PC-9 (cell line): Measurements from ENCODE around the gene INPP5A. TPM values are rescaled to one million over a fixed set of nuclear protein-coding genes. Genes with fewer than 3 reads are reported as not detected.

Experiments used
- BruUV-seq: library from RNA; stranded (reverse); fragments of 400-500 nt; replicated peaks from 2 replicates; lab custom pipeline; 2021; lab: Mats Ljungman, UMichigan
- CTCF ChIA-PET: fragments of 300-600 bp; sonication (Branson Sonifier 250); formaldehyde crosslinking; loops from one replicate; lab custom pipeline; 2022; ENCODE audit warnings: antibody characterized with exemption; lab: Charles Lee
- POLR2A ChIA-PET: fragments of 300-600 bp; sonication (Branson Sonifier 250); formaldehyde crosslinking; loops from one replicate; lab custom pipeline; 2022; ENCODE audit warnings: antibody characterized with exemption; ENCODE audit not compliant: unreplicated experiment; lab: Charles Lee
- DNase-seq, 2 experiments: peaks; one replicate each; pipeline versions ENCODE4 v3.0.0 to v3.0.0-alpha.2; 2015 to 2022; ENCODE audit warnings: mixed read lengths in 1 of 2
- H2AFZ ChIP-seq: fragments of 200-600 bp; sonication (generic); 2 replicates; pipeline ENCODE4 v1.8.1; 2017; ENCODE audit warnings: antibody characterized with exemption
- H3F3A ChIP-seq: fragments of 200-600 bp; sonication (generic); 2 replicates; pipeline ENCODE4 v1.8.1; 2017; ENCODE audit warnings: antibody characterized with exemption, mild to moderate bottlenecking, low read depth; ENCODE audit not compliant: insufficient read depth
- H3K27ac ChIP-seq: fragments of 200-600 bp; sonication (generic); 2 replicates; pipeline ENCODE4 v1.6.1; 2016; ENCODE audit warnings: mixed run types
- H3K27me3 ChIP-seq: fragments of 200-600 bp; sonication (generic); 2 replicates; pipeline ENCODE4 v1.6.1; 2016; ENCODE audit warnings: low read depth, mixed run types; ENCODE audit not compliant: insufficient read depth
- H3K36me3 ChIP-seq: fragments of 200-600 bp; sonication (generic); 2 replicates; pipeline ENCODE4 v1.6.1; 2016; ENCODE audit warnings: low read depth, mixed run types
- H3K4me1 ChIP-seq: fragments of 200-600 bp; sonication (generic); replicated peaks from 2 replicates; pipeline ENCODE4 v1.6.1; 2016; ENCODE audit warnings: mixed run types; ENCODE audit not compliant: insufficient read depth
- H3K4me2 ChIP-seq: fragments of 200-600 bp; sonication (generic); 2 replicates; pipeline ENCODE4 v1.6.1; 2017; ENCODE audit warnings: mixed run types
- H3K4me3 ChIP-seq: fragments of 200-600 bp; sonication (generic); 2 replicates; pipeline ENCODE4 v1.6.1; 2016; ENCODE audit warnings: mixed run types
- H3K79me2 ChIP-seq: fragments of 200-600 bp; sonication (generic); 2 replicates; pipeline ENCODE4 v1.6.1; 2017; ENCODE audit warnings: low read depth, mixed run types
- H3K9me2 ChIP-seq: fragments of 200-600 bp; sonication (generic); 2 replicates; pipeline ENCODE4 v1.8.1; 2017; ENCODE audit warnings: mild to moderate bottlenecking; ENCODE audit not compliant: insufficient read depth
- H3K9me3 ChIP-seq: fragments of 200-600 bp; sonication (generic); 2 replicates; pipeline ENCODE4 v1.8.1; 2016; ENCODE audit warnings: low read depth; ENCODE audit not compliant: insufficient read depth
- H4K20me1 ChIP-seq: fragments of 200-600 bp; sonication (generic); 2 replicates; pipeline ENCODE4 v1.8.1; 2017; ENCODE audit not compliant: insufficient read depth
- EZH2 ChIP-seq: fragments of 200-600 bp; sonication (generic); IDR thresholded peaks from 2 replicates; pipeline ENCODE4 v1.8.0; 2017; ENCODE audit warnings: antibody characterized with exemption, low read depth
- intact Hi-C: fragments of 100-400 bp; cut with micrococcal nuclease; formaldehyde crosslinking; loops from one replicate; pipeline ENCODE4 v1.10.0; 2022; ENCODE audit not compliant: unreplicated experiment
- total RNA-seq: library from RNA; stranded (reverse); gene quantifications from 2 replicates; pipeline ENCODE4 v1.2.3, GENCODE V29; 2021
- TF ChIP-seq, protein P1 (sequence below): fragments of 200-600 bp; sonication (generic); conservative IDR thresholded peaks from 2 replicates; pipeline ENCODE4 v1.6.1; 2017; ENCODE audit warnings: mixed run types, antibody characterized with exemption, mild to moderate bottlenecking, moderate library complexity

Gene INPP5A
- total RNA-seq, 1 experiment from 2014 or later, result 18.4 TPM

DNA sequence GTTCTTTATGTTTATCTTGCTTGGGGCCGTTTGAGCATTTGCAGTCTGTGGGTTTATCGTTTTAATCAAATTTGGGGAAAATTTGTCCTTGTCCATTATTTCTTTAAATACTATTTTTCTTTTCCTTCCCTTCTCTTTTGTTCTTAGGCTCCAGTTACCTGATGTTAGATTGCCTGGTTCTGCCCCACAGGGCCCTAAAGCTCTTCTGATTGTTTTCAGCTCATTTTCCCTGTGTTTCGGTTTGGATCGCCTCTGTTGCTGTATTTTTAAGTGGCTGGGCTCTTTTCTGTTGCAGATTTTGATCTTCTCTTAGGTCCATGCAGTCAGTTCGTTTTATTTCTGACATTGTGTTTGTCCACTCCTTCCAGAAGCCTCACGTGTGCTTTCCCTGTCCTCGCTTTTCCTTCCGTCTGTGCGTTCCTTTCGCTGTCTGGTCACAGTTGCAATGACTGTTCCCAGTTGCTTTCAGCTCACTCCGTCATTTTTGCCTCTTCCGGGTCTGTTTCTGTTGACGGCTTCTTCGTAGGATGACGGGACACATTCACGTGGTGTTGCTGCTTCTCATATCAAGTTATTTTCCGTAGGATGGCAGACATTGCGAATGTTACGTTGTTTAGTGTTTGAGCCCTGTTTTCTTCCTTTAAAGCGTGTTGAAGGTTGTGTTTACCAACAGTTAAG is 111.4 kb downstream of the INPP5A start:
- no TSS peak for BruUV-seq
- CTCF ChIA-PET, result no interaction called here
- no peak for DNase-seq

DNA sequence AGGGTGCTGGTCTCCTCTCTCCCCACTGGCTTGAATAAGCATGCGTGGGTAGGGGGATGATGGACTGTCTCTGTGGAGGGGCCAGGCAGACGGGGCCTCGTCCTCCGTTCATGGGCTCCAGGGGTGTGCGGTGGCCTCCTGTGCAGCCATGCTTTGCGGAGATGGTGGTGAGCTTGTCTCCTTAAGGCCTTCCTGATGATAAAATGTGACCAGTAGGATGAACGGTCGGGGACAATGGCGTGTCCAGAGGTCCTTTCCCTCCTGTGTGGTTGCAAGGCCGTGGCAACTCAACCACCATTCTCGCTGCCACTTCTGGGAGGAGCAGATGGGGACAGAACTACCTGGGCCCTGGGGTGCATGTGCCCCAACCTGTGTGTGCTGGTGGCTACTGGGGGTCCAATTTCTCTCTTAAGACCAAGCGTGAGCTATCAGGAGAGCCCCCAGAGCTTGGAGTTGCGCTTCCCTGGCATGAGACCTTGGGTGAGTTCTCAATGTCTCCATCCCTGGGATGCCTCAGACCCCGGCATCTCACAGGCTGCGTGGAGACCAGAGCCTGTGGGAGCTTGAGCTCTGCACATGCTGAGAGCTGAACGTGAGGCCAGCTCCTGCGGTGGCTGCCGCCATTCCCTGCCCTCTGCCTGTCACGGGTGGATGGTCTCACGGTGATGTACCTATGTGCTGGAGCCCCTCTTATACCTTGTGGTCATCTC is 112.2 kb downstream of the INPP5A start:
- Histone ChIP-seq H3K9me3 (no peaks in the 10 kb centered on the region), H4K20me1 (no peaks in the 10 kb centered on the region), H3F3A (no peaks in the 10 kb centered on the region), H3K36me3 (no peaks in the 10 kb centered on the region), H3K4me1 (no peaks in the 10 kb centered on the region), H3K27ac (no peak overlapping the region), H2AFZ (no peak overlapping the region), H3K4me2 (no peak overlapping the region), H3K79me2 (no peaks in the 10 kb centered on the region), H3K9me2 (no peaks in the 10 kb centered on the region), H3K27me3 (no peaks in the 10 kb centered on the region), H3K4me3 (no peak overlapping the region)
- DNase-seq, result no peak
- TF ChIP-seq, protein P1, sequence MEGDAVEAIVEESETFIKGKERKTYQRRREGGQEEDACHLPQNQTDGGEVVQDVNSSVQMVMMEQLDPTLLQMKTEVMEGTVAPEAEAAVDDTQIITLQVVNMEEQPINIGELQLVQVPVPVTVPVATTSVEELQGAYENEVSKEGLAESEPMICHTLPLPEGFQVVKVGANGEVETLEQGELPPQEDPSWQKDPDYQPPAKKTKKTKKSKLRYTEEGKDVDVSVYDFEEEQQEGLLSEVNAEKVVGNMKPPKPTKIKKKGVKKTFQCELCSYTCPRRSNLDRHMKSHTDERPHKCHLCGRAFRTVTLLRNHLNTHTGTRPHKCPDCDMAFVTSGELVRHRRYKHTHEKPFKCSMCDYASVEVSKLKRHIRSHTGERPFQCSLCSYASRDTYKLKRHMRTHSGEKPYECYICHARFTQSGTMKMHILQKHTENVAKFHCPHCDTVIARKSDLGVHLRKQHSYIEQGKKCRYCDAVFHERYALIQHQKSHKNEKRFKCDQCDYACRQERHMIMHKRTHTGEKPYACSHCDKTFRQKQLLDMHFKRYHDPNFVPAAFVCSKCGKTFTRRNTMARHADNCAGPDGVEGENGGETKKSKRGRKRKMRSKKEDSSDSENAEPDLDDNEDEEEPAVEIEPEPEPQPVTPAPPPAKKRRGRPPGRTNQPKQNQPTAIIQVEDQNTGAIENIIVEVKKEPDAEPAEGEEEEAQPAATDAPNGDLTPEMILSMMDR, result no peak
- ChIA-PET POLR2A (no interaction called here), CTCF (no interaction called here)
- no TSS peak for BruUV-seq
- intact Hi-C loops, result no loop called here

More for the DNA sequence above, 111.4 kb downstream of the INPP5A start:
- Histone ChIP-seq H3K36me3 (no peaks in the 10 kb centered on the region), H3K79me2 (no peaks in the 10 kb centered on the region), H3K27ac (no peak overlapping the region), H4K20me1 (no peaks in the 10 kb centered on the region), H3K9me2 (no peaks in the 10 kb centered on the region), H3K4me3 (no peak overlapping the region), H3K27me3 (no peaks in the 10 kb centered on the region), H3K4me1 (no peaks in the 10 kb centered on the region), H3K4me2 (no peak overlapping the region), H3K9me3 (no peaks in the 10 kb centered on the region), H2AFZ (no peak overlapping the region), H3F3A (no peaks in the 10 kb centered on the region)
- POLR2A ChIA-PET, result no interaction called here
- no peak for TF ChIP-seq EZH2
- TF ChIP-seq, protein P1, result no peak
- intact Hi-C loops, result no loop called here

DNA sequence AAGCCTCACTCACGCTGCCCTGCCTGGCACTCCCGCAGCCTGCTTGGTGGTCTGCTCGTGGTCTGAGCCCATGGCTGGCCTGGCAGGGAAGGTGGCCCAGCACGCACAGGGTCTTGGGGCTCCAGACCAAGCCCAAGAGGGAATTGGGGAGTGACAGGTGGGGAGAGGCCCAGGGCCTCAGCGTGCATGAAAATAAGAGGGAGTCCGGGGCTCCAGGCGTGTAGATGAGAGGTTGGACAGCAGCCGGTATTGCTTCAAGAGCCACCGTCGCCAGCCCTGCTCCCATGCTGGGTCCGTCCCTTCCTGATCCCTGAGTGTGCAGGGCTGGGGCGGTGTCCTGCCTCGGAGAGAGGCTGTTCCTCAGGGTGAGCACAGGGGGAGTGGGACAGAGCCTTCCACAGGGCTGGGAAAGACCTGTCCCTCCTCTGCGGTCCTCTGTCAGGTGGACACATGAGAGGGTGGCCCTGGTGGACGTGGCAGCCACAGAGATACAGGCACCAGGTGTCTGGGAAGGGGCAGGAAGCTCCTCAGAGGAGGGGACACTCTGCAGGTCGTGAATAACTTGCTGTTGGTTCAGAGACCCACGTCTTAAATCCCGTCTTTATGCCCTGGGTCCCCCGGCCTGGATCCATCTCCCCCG is 113.1 kb downstream of the INPP5A start:
- Histone ChIP-seq H3K4me1 (no peaks in the 10 kb centered on the region), H3K79me2 (no peaks in the 10 kb centered on the region), H3K9me2 (no peaks in the 10 kb centered on the region), H3K4me3 (no peak overlapping the region), H4K20me1 (no peaks in the 10 kb centered on the region), H3F3A (no peaks in the 10 kb centered on the region), H2AFZ (no peak overlapping the region), H3K27ac (no peak overlapping the region), H3K36me3 (no peaks in the 10 kb centered on the region), H3K27me3 (no peaks in the 10 kb centered on the region), H3K4me2 (no peak overlapping the region), H3K9me3 (no peaks in the 10 kb centered on the region)
- POLR2A ChIA-PET, result no interaction called here
- no peak for DNase-seq
- intact Hi-C loops, result no loop called here
- CTCF ChIA-PET, result no interaction called here
- BruUV-seq, result no TSS peak
- TF ChIP-seq, protein P1, result no peak
- TF ChIP-seq EZH2, result no peak
